ENCODE results near the gene FOXP1.

FOXP1 gene

GRCh38 chr3:71461749-71462483, 121.6 kb downstream of the FOXP1 start:
- no peak overlapping the region for H3K4me3 ChIP-seq (ENCODE audit: low read length)
- DNase-seq (ENCODE audit: low read depth), result peak; percentile 72
- no peak for TF ChIP-seq CTCF (IDR thresholded peaks at IDR 0.05; ENCODE audit: insufficient read depth, low read depth, low read length, missing control alignments)

DNA sequence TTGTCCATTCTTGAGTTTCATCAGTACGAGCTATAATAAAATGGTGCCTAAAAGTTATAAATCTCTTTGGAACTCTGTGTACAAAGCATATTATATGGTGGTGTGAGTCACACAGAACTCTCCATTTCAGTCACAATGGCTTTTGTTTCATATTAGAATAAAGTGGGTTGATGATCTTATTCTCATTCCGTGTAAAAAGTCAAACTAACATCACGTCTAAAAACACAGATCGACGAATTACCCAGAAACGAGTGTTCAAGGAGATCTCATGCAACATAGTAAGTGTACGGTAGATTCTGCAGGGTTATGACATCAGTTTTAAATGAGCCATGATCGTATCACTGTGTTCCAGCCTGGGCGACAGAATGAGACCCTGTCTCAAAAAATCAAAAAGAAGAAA, 122.4 kb downstream of the FOXP1 start:
- no peak for DNase-seq (ENCODE audit: low read depth)
- no peak for TF ChIP-seq CTCF (IDR thresholded peaks at IDR 0.05; ENCODE audit: insufficient read depth, low read depth, low read length, missing control alignments)

GRCh38 chr3:71458895-71459294, 124.6 kb downstream of the FOXP1 start:
- H3K4me3 ChIP-seq (ENCODE audit: low read length), result no peak overlapping the region
- no peak for DNase-seq (ENCODE audit: low read depth)
- no peak for TF ChIP-seq CTCF (IDR thresholded peaks at IDR 0.05; ENCODE audit: insufficient read depth, low read depth, low read length, missing control alignments)

More for the DNA sequence above, 122.4 kb downstream of the FOXP1 start:
- H3K4me3 ChIP-seq (ENCODE audit: low read length), result no peak overlapping the region

DNA sequence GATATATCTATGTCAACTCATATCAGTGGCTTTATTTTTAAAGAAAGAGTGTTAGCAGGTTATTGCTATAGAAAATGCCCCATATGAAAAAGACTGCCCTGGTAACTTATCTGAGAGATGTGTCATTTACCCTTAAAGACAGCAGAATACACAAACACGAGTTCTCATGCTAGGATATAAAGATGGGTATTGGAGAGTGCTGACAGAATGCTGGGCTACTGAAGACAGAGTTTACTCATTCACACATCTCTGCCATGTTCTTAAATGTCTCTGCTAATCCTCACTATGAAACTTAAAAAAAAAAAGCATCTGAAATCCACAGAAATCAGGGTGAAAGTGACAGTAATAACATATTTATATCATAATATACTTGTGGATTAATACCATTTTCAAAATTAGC, 126.7 kb downstream of the FOXP1 start:
- TF ChIP-seq CTCF (IDR thresholded peaks at IDR 0.05; ENCODE audit: insufficient read depth, low read depth, low read length, missing control alignments), result no peak
- no peak overlapping the region for H3K4me3 ChIP-seq (ENCODE audit: low read length)
- no peak for DNase-seq (ENCODE audit: low read depth)

DNA sequence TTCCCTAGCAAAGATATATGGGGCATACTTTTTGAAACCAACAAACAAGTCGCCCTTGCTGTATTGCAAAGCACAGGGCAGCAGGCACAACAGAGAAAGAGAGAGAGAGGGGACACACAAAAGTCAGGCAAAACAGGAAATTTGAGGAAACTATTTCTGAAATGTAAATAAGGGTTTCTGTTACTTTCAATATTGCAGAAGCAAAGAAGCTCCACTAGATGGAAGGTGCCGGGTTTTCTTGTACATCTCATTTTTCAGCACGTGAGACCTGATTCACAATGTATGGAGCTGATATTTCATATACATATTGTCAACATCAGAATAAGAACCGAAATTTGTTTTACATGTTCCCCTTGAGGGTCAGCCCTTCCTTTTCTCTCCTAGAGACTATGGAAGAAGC, 127.4 kb downstream of the FOXP1 start:
- no peak overlapping the region for H3K4me3 ChIP-seq (ENCODE audit: low read length)
- no peak for DNase-seq (ENCODE audit: low read depth)
- peak; percentile 4 for TF ChIP-seq CTCF (IDR thresholded peaks at IDR 0.05; ENCODE audit: insufficient read depth, low read depth, low read length, missing control alignments)

- no peak for DNase-seq (ENCODE audit: low read depth)
- H3K4me3 ChIP-seq (ENCODE audit: low read length), result no peak overlapping the region
- TF ChIP-seq CTCF (IDR thresholded peaks at IDR 0.05; ENCODE audit: insufficient read depth, low read depth, low read length, missing control alignments), result no peak
Measured at GRCh38 chr3:71454512-71455403, 128.8 kb downstream of the FOXP1 start.

All from epithelial cell of esophagus (primary cell).